HEK293 (cell line): ENCODE results near the gene HTT.

Source experiments
- CTCF ChIA-PET: fragments of 350-600 bp; formaldehyde crosslinking; extraction: SDS; loops from one replicate; lab custom pipeline; 2021; ENCODE audit warnings: antibody characterized with exemption; lab: Yijun Ruan, JAX
- POLR2A ChIA-PET: fragments of 300-600 bp; formaldehyde crosslinking; extraction: SDS; loops from one replicate; lab custom pipeline; 2020; ENCODE audit warnings: antibody characterized with exemption, inconsistent platforms; lab: Yijun Ruan, JAX
- H3K27ac ChIP-seq: fragments of 200-500 bp; sonication (Bioruptor generic); 2 replicates; pipeline ENCODE4 v1.5.1; 2014; ENCODE audit warnings: low read depth, low read length, control low read depth, inconsistent platforms; ENCODE audit errors: extremely low read depth
- H3K36me3 ChIP-seq, 2 experiments: fragments of 200-500 bp in 1 of 2; sonication (Bioruptor generic) in 1 of 2; 1 replicate in 1 of 2; 2 replicates in 1 of 2; pipeline ENCODE4 v1.5.1; 2014 to 2017; ENCODE audit warnings: inconsistent platforms in 2 of 2, low read length in 2 of 2; ENCODE audit not compliant: control insufficient read depth in 2 of 2, insufficient read depth in 1 of 2
- H3K4me1 ChIP-seq: fragments of 200-500 bp; sonication (Bioruptor generic); 2 replicates; pipeline ENCODE4 v1.5.1; 2014; ENCODE audit warnings: mild to moderate bottlenecking, low read length, inconsistent platforms; ENCODE audit not compliant: control insufficient read depth, insufficient read depth
- H3K4me3 ChIP-seq: 2 replicates; pipeline ENCODE4 v1.5.1; 2011; ENCODE audit warnings: low read depth, mild to moderate bottlenecking, control low read depth, low read length, moderate library complexity
- H3K9me3 ChIP-seq: fragments of 200-500 bp; sonication (Bioruptor generic); 2 replicates; pipeline ENCODE4 v1.5.1; 2014; ENCODE audit warnings: low read depth, low read length, inconsistent platforms; ENCODE audit not compliant: control insufficient read depth, insufficient read depth
- BCL11A ChIP-seq: fragments of 450-650 bp; formaldehyde crosslinking; IDR thresholded peaks from 2 replicates; pipeline ENCODE4 v1.5.1; 2016; ENCODE audit warnings: low read depth, missing biosample characterization, missing genetic modification characterization
- PRDM6 ChIP-seq: fragments of 450-650 bp; formaldehyde crosslinking; IDR thresholded peaks from 2 replicates; pipeline ENCODE4 v1.5.1; 2017; ENCODE audit warnings: missing biosample characterization, missing genetic modification characterization
- SCRT2 ChIP-seq: fragments of 450-650 bp; formaldehyde crosslinking; IDR thresholded peaks from 2 replicates; pipeline ENCODE4 v1.5.1; 2016; ENCODE audit warnings: missing biosample characterization, missing genetic modification characterization
- SETDB1 ChIP-seq: IDR thresholded peaks from one replicate; pipeline ENCODE4 v1.6.1; 2017; ENCODE audit warnings: mild to moderate bottlenecking, low read length, moderate library complexity, mixed read lengths; ENCODE audit not compliant: insufficient read length
- WT1 ChIP-seq: fragments of 450-650 bp; formaldehyde crosslinking; IDR thresholded peaks from 2 replicates; pipeline ENCODE4 v1.5.1; 2016; ENCODE audit warnings: missing biosample characterization, missing genetic modification characterization
- ZBTB48 ChIP-seq: fragments of 450-650 bp; formaldehyde crosslinking; IDR thresholded peaks from 2 replicates; pipeline ENCODE4 v1.5.1; 2016; ENCODE audit warnings: missing biosample characterization, missing genetic modification characterization
- ZFP3 ChIP-seq: fragments of 450-650 bp; formaldehyde crosslinking; IDR thresholded peaks from 2 replicates; pipeline ENCODE4 v1.5.1; 2016; ENCODE audit warnings: low read depth, missing biosample characterization, missing genetic modification characterization
- ZFP41 ChIP-seq: fragments of 450-650 bp; formaldehyde crosslinking; IDR thresholded peaks from 2 replicates; pipeline ENCODE4 v1.5.1; 2016; ENCODE audit warnings: missing biosample characterization, missing genetic modification characterization, borderline replicate concordance
- ZNF114 ChIP-seq: fragments of 450-650 bp; formaldehyde crosslinking; IDR thresholded peaks from 2 replicates; pipeline ENCODE4 v1.5.0; 2017; ENCODE audit warnings: missing biosample characterization, missing genetic modification characterization
- ZNF18 ChIP-seq: fragments of 450-650 bp; formaldehyde crosslinking; IDR thresholded peaks from 2 replicates; pipeline ENCODE4 v1.5.1; 2016; ENCODE audit warnings: missing biosample characterization, missing genetic modification characterization
- ZNF239 ChIP-seq: fragments of 450-650 bp; formaldehyde crosslinking; IDR thresholded peaks from 2 replicates; pipeline ENCODE4 v1.5.1; 2016; ENCODE audit warnings: missing biosample characterization, missing genetic modification characterization
- ZNF560 ChIP-seq: fragments of 450-650 bp; formaldehyde crosslinking; IDR thresholded peaks from 2 replicates; pipeline ENCODE4 v1.5.1; 2017; ENCODE audit warnings: missing biosample characterization, missing genetic modification characterization, borderline replicate concordance
- ZNF580 ChIP-seq: fragments of 450-650 bp; formaldehyde crosslinking; IDR thresholded peaks from 2 replicates; pipeline ENCODE4 v1.5.1; 2016; ENCODE audit warnings: missing biosample characterization, missing genetic modification characterization
- ZNF701 ChIP-seq: fragments of 450-650 bp; formaldehyde crosslinking; IDR thresholded peaks from 2 replicates; pipeline ENCODE4 v1.5.1; 2016; ENCODE audit warnings: missing biosample characterization, missing genetic modification characterization
- ZNF792 ChIP-seq: fragments of 450-650 bp; formaldehyde crosslinking; IDR thresholded peaks from 2 replicates; pipeline ENCODE4 v1.5.1; 2016; ENCODE audit warnings: missing biosample characterization, missing genetic modification characterization
- ZNF837 ChIP-seq: fragments of 450-650 bp; formaldehyde crosslinking; IDR thresholded peaks from 2 replicates; pipeline ENCODE4 v1.5.1; 2016; ENCODE audit warnings: missing biosample characterization, missing genetic modification characterization
- TF ChIP-seq, protein P1 (sequence below): sonication (generic); formaldehyde crosslinking; IDR thresholded peaks from 2 replicates; pipeline ENCODE4 v1.8.1; 2022; ENCODE audit warnings: mild to moderate bottlenecking, moderate library complexity, missing genetic modification reagents
- TF ChIP-seq, protein P2 (sequence below): fragments of 450-650 bp; formaldehyde crosslinking; IDR thresholded peaks from 2 replicates; pipeline ENCODE4 v1.5.1; 2017; ENCODE audit warnings: missing biosample characterization, missing genetic modification characterization
- TF ChIP-seq, protein P3 (sequence below): fragments of 450-650 bp; formaldehyde crosslinking; IDR thresholded peaks from 2 replicates; pipeline ENCODE4 v1.5.1; 2016; ENCODE audit warnings: missing biosample characterization, missing genetic modification characterization, borderline replicate concordance
- TF ChIP-seq, protein P4 (sequence below): fragments of 450-650 bp; formaldehyde crosslinking; IDR thresholded peaks from 2 replicates; pipeline ENCODE4 v1.5.1; 2017; ENCODE audit warnings: missing biosample characterization, missing genetic modification characterization

The HTT gene

DNA sequence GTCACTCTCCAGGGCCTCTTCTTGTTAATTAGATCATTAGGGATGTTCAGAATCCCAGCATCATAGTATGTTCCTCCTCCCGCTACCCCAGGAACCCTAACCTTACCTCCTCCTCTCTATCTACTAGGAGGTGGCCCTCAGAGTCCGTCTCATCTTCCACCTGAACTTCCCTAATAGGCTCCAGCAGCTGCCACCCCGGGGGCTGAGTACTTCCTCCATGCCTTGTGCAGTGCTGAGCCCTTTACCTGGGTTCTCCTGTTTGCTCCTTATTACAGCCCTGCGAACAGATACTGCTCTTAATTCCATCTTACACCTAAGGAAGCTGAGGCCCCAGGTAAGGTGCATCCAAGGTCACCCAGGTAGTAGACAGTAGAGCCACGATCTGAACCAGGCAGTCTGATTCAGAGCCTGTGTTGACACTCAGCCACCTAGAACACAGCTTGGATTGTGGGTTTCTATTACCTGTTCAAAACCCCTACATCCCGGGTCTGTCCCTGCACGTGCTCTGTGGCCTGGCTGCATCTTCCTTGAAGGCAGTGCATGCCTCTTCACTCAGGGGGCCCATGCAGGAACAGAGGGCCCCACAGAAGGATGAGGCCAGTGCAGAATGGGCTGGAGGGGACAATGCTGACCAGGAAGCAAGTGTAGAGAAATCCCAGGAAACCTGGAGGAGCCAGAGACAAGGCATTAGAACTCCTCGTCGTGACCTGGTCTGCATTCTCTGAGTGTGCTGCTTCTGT is 123.1 kb downstream of the HTT start:
- CTCF ChIA-PET, result no interaction called here
- TF ChIP-seq, protein P1, sequence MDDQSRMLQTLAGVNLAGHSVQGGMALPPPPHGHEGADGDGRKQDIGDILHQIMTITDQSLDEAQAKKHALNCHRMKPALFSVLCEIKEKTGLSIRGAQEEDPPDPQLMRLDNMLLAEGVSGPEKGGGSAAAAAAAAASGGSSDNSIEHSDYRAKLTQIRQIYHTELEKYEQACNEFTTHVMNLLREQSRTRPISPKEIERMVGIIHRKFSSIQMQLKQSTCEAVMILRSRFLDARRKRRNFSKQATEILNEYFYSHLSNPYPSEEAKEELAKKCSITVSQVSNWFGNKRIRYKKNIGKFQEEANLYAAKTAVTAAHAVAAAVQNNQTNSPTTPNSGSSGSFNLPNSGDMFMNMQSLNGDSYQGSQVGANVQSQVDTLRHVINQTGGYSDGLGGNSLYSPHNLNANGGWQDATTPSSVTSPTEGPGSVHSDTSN (CRISPR knock-in tag), result no peak
- TF ChIP-seq ZFP41 (no peak), ZNF701 (tag by site-specific recombination) (no peak)
- TF ChIP-seq, all 188 proteins: peak for 0

DNA sequence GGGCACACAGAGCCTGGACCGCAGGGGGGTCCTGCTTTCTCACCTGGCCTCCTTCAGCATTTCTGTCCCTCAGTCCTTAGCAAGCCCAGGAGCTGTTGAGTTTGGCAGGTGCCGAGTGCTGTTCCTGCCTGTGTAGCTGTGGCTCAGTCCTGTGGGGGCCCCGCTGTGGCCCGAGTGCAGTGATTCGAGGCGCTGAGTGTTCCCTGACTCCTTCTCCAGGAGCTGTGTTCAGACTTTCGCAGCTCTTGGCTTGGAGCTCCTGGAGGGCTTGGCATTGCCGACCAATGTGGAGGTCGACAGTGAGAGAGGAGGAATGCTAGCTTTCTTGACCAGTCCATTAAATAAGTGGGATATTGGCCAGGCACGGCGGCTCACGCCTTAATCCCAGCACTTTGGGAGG is 124.4 kb downstream of the HTT start:
- POLR2A ChIA-PET, result no interaction called here
- Histone ChIP-seq H3K9me3 (no peaks in the 10 kb centered on the region), H3K4me1 (no peaks in the 10 kb centered on the region), H3K36me3 (peaks cover 0 to 64% of the 10 kb centered on the region in 2 experiments; a peak in 2 of 3 replicates), H3K27ac (no peak overlapping the region), H3K4me3 (no peak overlapping the region)
- CTCF ChIA-PET, result interaction anchor here (0.6 kb wide), 1 partner anchor 86 kb away, joined by 3 read pairs; no protein-coding TSS in a partner anchor
- TF ChIP-seq, protein P2, sequence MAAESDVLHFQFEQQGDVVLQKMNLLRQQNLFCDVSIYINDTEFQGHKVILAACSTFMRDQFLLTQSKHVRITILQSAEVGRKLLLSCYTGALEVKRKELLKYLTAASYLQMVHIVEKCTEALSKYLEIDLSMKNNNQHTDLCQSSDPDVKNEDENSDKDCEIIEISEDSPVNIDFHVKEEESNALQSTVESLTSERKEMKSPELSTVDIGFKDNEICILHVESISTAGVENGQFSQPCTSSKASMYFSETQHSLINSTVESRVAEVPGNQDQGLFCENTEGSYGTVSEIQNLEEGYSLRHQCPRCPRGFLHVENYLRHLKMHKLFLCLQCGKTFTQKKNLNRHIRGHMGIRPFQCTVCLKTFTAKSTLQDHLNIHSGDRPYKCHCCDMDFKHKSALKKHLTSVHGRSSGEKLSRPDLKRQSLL, result no peak
- TF ChIP-seq, protein P3, sequence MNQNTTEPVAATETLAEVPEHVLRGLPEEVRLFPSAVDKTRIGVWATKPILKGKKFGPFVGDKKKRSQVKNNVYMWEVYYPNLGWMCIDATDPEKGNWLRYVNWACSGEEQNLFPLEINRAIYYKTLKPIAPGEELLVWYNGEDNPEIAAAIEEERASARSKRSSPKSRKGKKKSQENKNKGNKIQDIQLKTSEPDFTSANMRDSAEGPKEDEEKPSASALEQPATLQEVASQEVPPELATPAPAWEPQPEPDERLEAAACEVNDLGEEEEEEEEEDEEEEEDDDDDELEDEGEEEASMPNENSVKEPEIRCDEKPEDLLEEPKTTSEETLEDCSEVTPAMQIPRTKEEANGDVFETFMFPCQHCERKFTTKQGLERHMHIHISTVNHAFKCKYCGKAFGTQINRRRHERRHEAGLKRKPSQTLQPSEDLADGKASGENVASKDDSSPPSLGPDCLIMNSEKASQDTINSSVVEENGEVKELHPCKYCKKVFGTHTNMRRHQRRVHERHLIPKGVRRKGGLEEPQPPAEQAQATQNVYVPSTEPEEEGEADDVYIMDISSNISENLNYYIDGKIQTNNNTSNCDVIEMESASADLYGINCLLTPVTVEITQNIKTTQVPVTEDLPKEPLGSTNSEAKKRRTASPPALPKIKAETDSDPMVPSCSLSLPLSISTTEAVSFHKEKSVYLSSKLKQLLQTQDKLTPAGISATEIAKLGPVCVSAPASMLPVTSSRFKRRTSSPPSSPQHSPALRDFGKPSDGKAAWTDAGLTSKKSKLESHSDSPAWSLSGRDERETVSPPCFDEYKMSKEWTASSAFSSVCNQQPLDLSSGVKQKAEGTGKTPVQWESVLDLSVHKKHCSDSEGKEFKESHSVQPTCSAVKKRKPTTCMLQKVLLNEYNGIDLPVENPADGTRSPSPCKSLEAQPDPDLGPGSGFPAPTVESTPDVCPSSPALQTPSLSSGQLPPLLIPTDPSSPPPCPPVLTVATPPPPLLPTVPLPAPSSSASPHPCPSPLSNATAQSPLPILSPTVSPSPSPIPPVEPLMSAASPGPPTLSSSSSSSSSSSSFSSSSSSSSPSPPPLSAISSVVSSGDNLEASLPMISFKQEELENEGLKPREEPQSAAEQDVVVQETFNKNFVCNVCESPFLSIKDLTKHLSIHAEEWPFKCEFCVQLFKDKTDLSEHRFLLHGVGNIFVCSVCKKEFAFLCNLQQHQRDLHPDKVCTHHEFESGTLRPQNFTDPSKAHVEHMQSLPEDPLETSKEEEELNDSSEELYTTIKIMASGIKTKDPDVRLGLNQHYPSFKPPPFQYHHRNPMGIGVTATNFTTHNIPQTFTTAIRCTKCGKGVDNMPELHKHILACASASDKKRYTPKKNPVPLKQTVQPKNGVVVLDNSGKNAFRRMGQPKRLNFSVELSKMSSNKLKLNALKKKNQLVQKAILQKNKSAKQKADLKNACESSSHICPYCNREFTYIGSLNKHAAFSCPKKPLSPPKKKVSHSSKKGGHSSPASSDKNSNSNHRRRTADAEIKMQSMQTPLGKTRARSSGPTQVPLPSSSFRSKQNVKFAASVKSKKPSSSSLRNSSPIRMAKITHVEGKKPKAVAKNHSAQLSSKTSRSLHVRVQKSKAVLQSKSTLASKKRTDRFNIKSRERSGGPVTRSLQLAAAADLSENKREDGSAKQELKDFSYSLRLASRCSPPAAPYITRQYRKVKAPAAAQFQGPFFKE (tag by site-specific recombination), result no peak
- TF ChIP-seq WT1 (tag by site-specific recombination) (no peak), SCRT2 (no peak), BCL11A (tag by site-specific recombination) (no peak), ZNF239 (no peak), ZBTB48 (tag by site-specific recombination) (no peak), ZNF114 (tag by site-specific recombination) (no peak), ZNF792 (tag by site-specific recombination) (no peak), ZNF580 (tag by site-specific recombination) (no peak), ZFP41 (no peak), ZFP3 (tag by site-specific recombination) (no peak), ZNF837 (tag by site-specific recombination) (no peak), SETDB1 (no peak), ZNF18 (tag by site-specific recombination) (no peak), PRDM6 (tag by site-specific recombination) (no peak), ZNF560 (no peak)
- TF ChIP-seq, protein P4, sequence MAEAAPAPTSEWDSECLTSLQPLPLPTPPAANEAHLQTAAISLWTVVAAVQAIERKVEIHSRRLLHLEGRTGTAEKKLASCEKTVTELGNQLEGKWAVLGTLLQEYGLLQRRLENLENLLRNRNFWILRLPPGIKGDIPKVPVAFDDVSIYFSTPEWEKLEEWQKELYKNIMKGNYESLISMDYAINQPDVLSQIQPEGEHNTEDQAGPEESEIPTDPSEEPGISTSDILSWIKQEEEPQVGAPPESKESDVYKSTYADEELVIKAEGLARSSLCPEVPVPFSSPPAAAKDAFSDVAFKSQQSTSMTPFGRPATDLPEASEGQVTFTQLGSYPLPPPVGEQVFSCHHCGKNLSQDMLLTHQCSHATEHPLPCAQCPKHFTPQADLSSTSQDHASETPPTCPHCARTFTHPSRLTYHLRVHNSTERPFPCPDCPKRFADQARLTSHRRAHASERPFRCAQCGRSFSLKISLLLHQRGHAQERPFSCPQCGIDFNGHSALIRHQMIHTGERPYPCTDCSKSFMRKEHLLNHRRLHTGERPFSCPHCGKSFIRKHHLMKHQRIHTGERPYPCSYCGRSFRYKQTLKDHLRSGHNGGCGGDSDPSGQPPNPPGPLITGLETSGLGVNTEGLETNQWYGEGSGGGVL (tag by site-specific recombination), result no peak

More for the DNA sequence above, 123.1 kb downstream of the HTT start:
- H3K27ac ChIP-seq, result no peak overlapping the region
- no peak overlapping the region for H3K4me3 ChIP-seq
- no peaks in the 10 kb centered on the region for H3K4me1 ChIP-seq
- H3K36me3 ChIP-seq, result peaks cover 0 to 68% of the 10 kb centered on the region in 2 experiments; a peak in 2 of 3 replicates
- no peaks in the 10 kb centered on the region for H3K9me3 ChIP-seq
- POLR2A ChIA-PET, result no interaction called here
